Transverse colon (tissue), 4 donors: ENCODE results near the gene EHD3. TPM values are rescaled to one million over a fixed set of nuclear protein-coding genes. Genes with fewer than 3 reads are reported as not detected.

Experiments
- DNase-seq: peaks from one replicate; pipeline ENCODE4 v3.0.0-alpha.2; 2019
- H3K27ac ChIP-seq, 4 donors: fragments of 200-600 bp; sonication (generic); 2 replicates each; pipeline ENCODE4 v1.5.1; 2016 to 2018; ENCODE audit warnings: inconsistent platforms in 4 of 4
- H3K27me3 ChIP-seq: fragments of 200-600 bp; sonication (generic); 2 replicates; pipeline ENCODE4 v1.5.1; 2017; ENCODE audit warnings: inconsistent platforms
- H3K36me3 ChIP-seq, 4 donors: fragments of 200-600 bp; sonication (generic); 2 replicates each; pipeline ENCODE4 v1.5.1; 2017 to 2019; ENCODE audit warnings: inconsistent platforms in 4 of 4
- H3K4me1 ChIP-seq, 4 donors: fragments of 200-600 bp; sonication (generic); 2 replicates each; pipeline ENCODE4 v1.5.1; 2017 to 2020; ENCODE audit warnings: inconsistent platforms in 4 of 4
- H3K4me3 ChIP-seq, 4 donors: fragments of 200-600 bp; sonication (generic); 1 replicate in 1 of 4; 2 replicates in 3 of 4; pipeline versions ENCODE4 v1.5.1 to v1.6.1; 2017 to 2019; ENCODE audit warnings: inconsistent platforms in 4 of 4
- H3K9me3 ChIP-seq, 2 donors: fragments of 200-600 bp; sonication (generic); 2 replicates each; pipeline ENCODE4 v1.5.1; 2017 to 2019; ENCODE audit warnings: inconsistent platforms in 2 of 2
- CTCF ChIP-seq, 5 experiments: fragments of 200-600 bp in 3 of 5; fragments of 450-650 bp in 2 of 5; sonication (generic) in 3 of 5; IDR thresholded peaks; 1 replicate in 2 of 5; 2 replicates in 3 of 5; pipeline ENCODE4 v1.5.1; 2016 to 2017; ENCODE audit warnings: antibody characterized with exemption in 5 of 5, inconsistent platforms in 3 of 5, mild to moderate bottlenecking in 2 of 5, moderate library complexity in 1 of 5
- EP300 ChIP-seq: sonication (generic); formaldehyde crosslinking; IDR thresholded peaks from one replicate; pipeline ENCODE4 v1.6.1; 2017; ENCODE audit warnings: antibody characterized with exemption, low read depth
- POLR2A ChIP-seq: fragments of 450-650 bp; IDR thresholded peaks from one replicate; pipeline ENCODE4 v1.6.1; 2016; ENCODE audit warnings: antibody characterized with exemption, mild to moderate bottlenecking, moderate library complexity
- POLR2AphosphoS5 ChIP-seq, 3 donors: sonication (generic); formaldehyde crosslinking; IDR thresholded peaks; one replicate each; pipeline ENCODE4 v1.6.1; 2016; ENCODE audit warnings: antibody characterized with exemption in 3 of 3
- WGBS, 2 donors: methylation state at CpG; one replicate each; pipeline ENCODE4 v1.1.5; 2018; ENCODE audit warnings: low coverage in 1 of 2; 5-methylcytosine and 5-hydroxymethylcytosine counted together
- in situ Hi-C, 4 donors: fragments of 200-750 bp; cut with MboI; loops; one replicate each; pipeline versions ENCODE4 v1.15.0 to v1.15.1; 2017; ENCODE audit warnings: low sequenced_read_pairs in 3 of 4, low pct_ligation_motif_present in 1 of 4, low pct_unique_long_range_greater_than_20kb in 1 of 4
- intact Hi-C: fragments of 100-400 bp; cut with DNase I; formaldehyde crosslinking; loops from one replicate; pipeline ENCODE4 v1.15.1; 2023; ENCODE audit warnings: low total_unique reads
- total RNA-seq, 4 donors: library from RNA; depleted of rRNA; stranded (reverse); fragments of >200 nt; gene quantifications; one replicate each; pipeline ENCODE4 v1.1.0, GENCODE V29; 2016

The EHD3 gene
- total RNA-seq, 4 donors from 2014 or later = 1.2 to 10.1 (median 3.6) TPM

- DNase-seq = no peak
- WGBS, 2 donors = 95 to 100% methylated on average over 1 of the region's 1 CpG
- H3K36me3 ChIP-seq = no peaks in the 10 kb centered on the region
- H3K27me3 ChIP-seq = no peaks in the 10 kb centered on the region
- intact Hi-C loops = no loop called here
- H3K4me1 ChIP-seq = no peaks in the 10 kb centered on the region
- no peak for TF ChIP-seq CTCF (IDR thresholded peaks at IDR 0.05)
- no peak for TF ChIP-seq EP300
- TF ChIP-seq POLR2A = no peak
- no peak for TF ChIP-seq POLR2AphosphoS5 (IDR thresholded peaks at IDR 0.05)
- H3K9me3 ChIP-seq = no peaks in the 10 kb centered on the region
- in situ Hi-C loops = no loop called here
- no peak overlapping the region for H3K4me3 ChIP-seq
- H3K27ac ChIP-seq = no peak overlapping the region
Measured at GRCh38 chr2:31208240-31208639, 25.7 kb upstream of the EHD3 start.

- 72 to 86% methylated on average over 6 to 9 of the region's 9 CpGs for WGBS, 2 donors
- in situ Hi-C loops = no loop called here
Measured at GRCh38 chr2:31212659-31213600, 21.0 kb upstream of the EHD3 start.

GRCh38 chr2:31213601-31214443, 20.1 kb upstream of the EHD3 start:
- intact Hi-C loops = no loop called here
- Histone ChIP-seq H3K4me1 (no peaks in the 10 kb centered on the region), H3K27ac (no peak overlapping the region), H3K27me3 (no peaks in the 10 kb centered on the region), H3K4me3 (no peak overlapping the region), H3K9me3 (no peaks in the 10 kb centered on the region), H3K36me3 (no peaks in the 10 kb centered on the region)
- in situ Hi-C loops = no loop called here
- TF ChIP-seq CTCF (IDR thresholded peaks at IDR 0.05) (no peak), POLR2A (no peak), EP300 (no peak), POLR2AphosphoS5 (IDR thresholded peaks at IDR 0.05) (no peak)
- WGBS, 2 donors = 13 to 20% methylated on average over 4 of the region's 4 CpGs
- DNase-seq = no peak

More at GRCh38 chr2:31212659-31213600, 21.0 kb upstream of the EHD3 start:
- DNase-seq = no peak
- H3K27me3 ChIP-seq = no peaks in the 10 kb centered on the region
- H3K4me1 ChIP-seq = no peaks in the 10 kb centered on the region
- no peak for TF ChIP-seq POLR2A
- TF ChIP-seq EP300 = no peak
- no peak for TF ChIP-seq CTCF (IDR thresholded peaks at IDR 0.05)
- no peak for TF ChIP-seq POLR2AphosphoS5 (IDR thresholded peaks at IDR 0.05)
- no peak overlapping the region for H3K4me3 ChIP-seq
- H3K36me3 ChIP-seq = no peaks in the 10 kb centered on the region
- intact Hi-C loops = no loop called here
- H3K9me3 ChIP-seq = no peaks in the 10 kb centered on the region
- H3K27ac ChIP-seq = no peak overlapping the region

- Histone ChIP-seq H3K36me3 (no peaks in the 10 kb centered on the region), H3K9me3 (no peaks in the 10 kb centered on the region), H3K4me3 (no peak overlapping the region), H3K27ac (no peak overlapping the region), H3K4me1 (peaks cover 0 to 5% (median 0%) of the 10 kb centered on the region in 4 donors), H3K27me3 (no peaks in the 10 kb centered on the region)
- TF ChIP-seq EP300 (no peak), POLR2A (no peak), CTCF (IDR thresholded peaks at IDR 0.05) (no peak), POLR2AphosphoS5 (IDR thresholded peaks at IDR 0.05) (no peak)
- intact Hi-C loops (no loop called here), in situ Hi-C loops (no loop called here)
- DNase-seq = no peak
- WGBS, 2 donors = 82 to 85% methylated on average over 4 to 8 of the region's 8 CpGs
Measured at GRCh38 chr2:31214444-31214915, 19.5 kb upstream of the EHD3 start.
